GM19463 (cell line): ENCODE data around the gene KBTBD4.
"Not testable (repeated sequence)": the region's sequence is repeated elsewhere in the genome, so short reads cannot be mapped to it uniquely, and the experiment has no call there.

Source experiments
- ATAC-seq: cut with Tn5 transposase; IDR thresholded peaks from one replicate; pipeline ENCODE4 v1.9.1; 2021; ENCODE audit warnings: mild to moderate bottlenecking, moderate library complexity; ENCODE audit not compliant: unreplicated experiment

KBTBD4 gene

DNA sequence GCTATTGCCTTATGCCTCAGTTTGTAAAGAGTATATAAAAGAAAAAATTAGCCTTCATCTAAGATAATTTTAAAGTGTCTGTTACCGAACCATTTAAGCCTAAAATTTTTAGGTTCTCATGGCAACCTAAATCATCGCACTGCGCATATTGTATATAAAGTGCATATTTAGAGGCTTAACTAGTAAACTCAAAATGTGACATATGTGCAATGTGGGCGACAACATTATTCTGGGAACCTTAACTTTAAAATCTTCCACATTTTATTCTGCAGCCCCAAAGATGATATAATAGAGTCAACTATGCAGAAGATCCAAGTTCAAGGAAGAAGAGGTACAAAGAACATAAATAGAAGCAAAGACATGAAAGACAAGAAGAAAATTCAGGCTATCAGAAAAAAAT lies 48.8 kb downstream of the KBTBD4 start:
- no peak for ATAC-seq

- ATAC-seq, result no peak
Observed at GRCh38 chr11:47527186-47527585, 51.6 kb downstream of the KBTBD4 start.

- ATAC-seq, result not testable (repeated sequence)
Observed at GRCh38 chr11:47526032-47526431, 52.7 kb downstream of the KBTBD4 start.

- no peak for ATAC-seq
Observed at GRCh38 chr11:47524291-47524874, 54.4 kb downstream of the KBTBD4 start.

GRCh38 chr11:47523490-47524225 lies 55.1 kb downstream of the KBTBD4 start:
- peak; percentile 54 for ATAC-seq
